ENCODE measurements around the gene C19orf25.

Gene C19orf25

DNA sequence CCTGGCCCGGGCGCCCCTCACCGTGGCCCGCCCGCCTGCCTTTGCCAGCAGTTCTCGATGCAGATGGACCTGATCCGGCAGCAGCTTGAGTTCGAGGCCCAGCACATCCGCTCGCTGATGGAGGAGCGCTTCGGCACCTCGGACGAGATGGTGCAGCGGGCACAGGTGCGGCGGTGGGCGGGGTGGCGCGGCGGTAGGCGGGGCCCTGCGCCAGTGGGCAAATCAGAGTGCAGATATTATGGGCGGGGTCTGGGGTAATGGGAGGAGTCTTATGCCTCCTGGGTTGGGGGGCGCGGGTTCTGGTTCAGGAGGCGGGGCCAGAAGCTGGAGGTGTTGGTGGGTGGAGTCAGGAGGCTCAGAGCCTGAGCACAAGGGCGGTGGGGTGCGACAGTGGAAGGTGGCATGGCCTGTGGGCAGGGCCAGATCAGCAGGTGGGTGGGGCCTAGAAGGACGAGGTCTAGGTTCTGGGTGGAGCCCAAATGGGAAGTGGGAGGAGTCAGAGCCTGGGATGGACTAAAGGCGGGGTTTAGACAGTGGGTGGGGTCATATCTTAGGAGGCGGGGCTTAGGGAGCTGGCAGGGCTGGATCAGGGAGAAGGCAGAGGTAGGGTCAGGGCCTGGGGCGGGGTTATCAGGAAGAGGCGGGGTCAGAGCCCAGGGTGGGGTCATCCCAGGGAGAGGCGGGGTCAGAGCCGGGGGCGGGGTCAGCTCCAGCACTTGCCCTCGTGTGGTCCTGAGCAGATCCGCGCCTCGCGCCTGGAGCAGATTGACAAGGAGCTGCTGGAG lies 23.5 kb downstream of the C19orf25 start:
- Histone ChIP-seq H3K4me3 (replicated peaks; ENCODE audit: insufficient read depth, low read length) (no peak overlapping the region), H3K27me3 (ENCODE audit: insufficient read depth, poor library complexity, severe bottlenecking) (peaks cover 70% of the 10 kb centered on the region), H3K27ac (replicated peaks) (no peak overlapping the region)
- peak in 1 of 2 experiments; percentile 61 for DNase-seq (ENCODE audit: low read depth in 1 of 2, low spot score in 1 of 2)
- TF ChIP-seq POLR2AphosphoS5 (IDR thresholded peaks at IDR 0.05; ENCODE audit: low read depth) (no peak), GABPA (IDR thresholded peaks at IDR 0.05; ENCODE audit: low read depth) (no peak), CTCF (IDR thresholded peaks at IDR 0.05; ENCODE audit: insufficient read depth, low read length) (no peak), REST (IDR thresholded peaks at IDR 0.05; ENCODE audit: insufficient replicate concordance, low read depth) (no peak), SPI1 (IDR thresholded peaks at IDR 0.05; ENCODE audit: borderline replicate concordance, low read depth) (peak; percentile 26; the same call in 1 of the 2 replicates)

DNA sequence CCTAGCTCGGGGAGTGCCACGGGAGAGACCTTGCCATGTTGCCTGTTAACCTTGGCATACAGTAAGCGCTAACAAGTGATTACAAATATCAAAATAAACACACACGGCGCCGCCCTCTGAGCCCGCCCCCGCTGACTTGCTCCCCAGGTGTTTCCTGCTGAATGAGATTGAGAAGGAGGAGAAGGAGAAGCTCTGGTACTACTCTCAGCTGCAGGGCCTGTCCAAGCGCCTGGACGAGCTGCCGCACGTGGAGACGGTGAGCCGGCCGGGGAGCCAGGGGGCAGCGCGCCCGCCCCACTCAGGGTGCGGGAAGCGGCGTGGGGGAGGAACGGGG lies 24.0 kb downstream of the C19orf25 start:
- Histone ChIP-seq H3K27me3 (ENCODE audit: insufficient read depth, poor library complexity, severe bottlenecking) (peaks cover 74% of the 10 kb centered on the region), H3K27ac (replicated peaks) (no peak overlapping the region), H3K4me3 (replicated peaks; ENCODE audit: insufficient read depth, low read length) (no peak overlapping the region)
- no peak for TF ChIP-seq GABPA (IDR thresholded peaks at IDR 0.05; ENCODE audit: low read depth)
- no peak for TF ChIP-seq SPI1 (IDR thresholded peaks at IDR 0.05; ENCODE audit: borderline replicate concordance, low read depth)
- TF ChIP-seq CTCF (IDR thresholded peaks at IDR 0.05; ENCODE audit: insufficient read depth, low read length), result no peak
- TF ChIP-seq REST (IDR thresholded peaks at IDR 0.05; ENCODE audit: insufficient replicate concordance, low read depth), result no peak
- no peak for TF ChIP-seq POLR2AphosphoS5 (IDR thresholded peaks at IDR 0.05; ENCODE audit: low read depth)
- peak in 1 of 2 experiments; percentile 50 for DNase-seq (ENCODE audit: low read depth in 1 of 2, low spot score in 1 of 2)

GRCh38 chr19:1453525-1454364 lies 25.3 kb downstream of the C19orf25 start:
- no peak overlapping the region for H3K4me3 ChIP-seq (replicated peaks; ENCODE audit: insufficient read depth, low read length)
- no peak overlapping the region for H3K27ac ChIP-seq (replicated peaks)
- DNase-seq (ENCODE audit: low read depth in 1 of 2, low spot score in 1 of 2), result no peak
- H3K27me3 ChIP-seq (ENCODE audit: insufficient read depth, poor library complexity, severe bottlenecking), result peaks cover 83% of the 10 kb centered on the region
- TF ChIP-seq GABPA (IDR thresholded peaks at IDR 0.05; ENCODE audit: low read depth), result no peak
- TF ChIP-seq POLR2AphosphoS5 (IDR thresholded peaks at IDR 0.05; ENCODE audit: low read depth), result no peak
- no peak for TF ChIP-seq REST (IDR thresholded peaks at IDR 0.05; ENCODE audit: insufficient replicate concordance, low read depth)
- no peak for TF ChIP-seq CTCF (IDR thresholded peaks at IDR 0.05; ENCODE audit: insufficient read depth, low read length)
- TF ChIP-seq SPI1 (IDR thresholded peaks at IDR 0.05; ENCODE audit: borderline replicate concordance, low read depth), result no peak
